Measurements from ENCODE around the gene PTPRD. TPM values are rescaled to one million over a fixed set of nuclear protein-coding genes. Genes with fewer than 3 reads are reported as not detected.
A peak's percentile ranks its signal among the peaks of the same experiment; 100 is the strongest.

The PTPRD gene
- total RNA-seq, 1 donor, result 11.5 TPM

GRCh38 chr9:9920425-9921060, 692.3 kb downstream of the PTPRD start:
- no peak for TF ChIP-seq CTCF (IDR thresholded peaks at IDR 0.05; ENCODE audit: insufficient read depth, low read length)
- no peak for DNase-seq (ENCODE audit: low read depth)
- H3K4me3 ChIP-seq (ENCODE audit: low read depth, low read length), result no peak overlapping the region

GRCh38 chr9:9919174-9919775, 693.5 kb downstream of the PTPRD start:
- TF ChIP-seq CTCF (IDR thresholded peaks at IDR 0.05; ENCODE audit: insufficient read depth, low read length), result peak; percentile 0
- H3K4me3 ChIP-seq (ENCODE audit: low read depth, low read length), result no peak overlapping the region
- no peak for DNase-seq (ENCODE audit: low read depth)

GRCh38 chr9:9917400-9917799, 695.4 kb downstream of the PTPRD start:
- H3K4me3 ChIP-seq (ENCODE audit: low read depth, low read length), result no peak overlapping the region
- no peak for TF ChIP-seq CTCF (IDR thresholded peaks at IDR 0.05; ENCODE audit: insufficient read depth, low read length)
- no peak for DNase-seq (ENCODE audit: low read depth)

- H3K4me3 ChIP-seq (ENCODE audit: low read depth, low read length), result no peak overlapping the region
- TF ChIP-seq CTCF (IDR thresholded peaks at IDR 0.05; ENCODE audit: insufficient read depth, low read length), result no peak
- DNase-seq (ENCODE audit: low read depth), result no peak
These were observed 698.6 kb downstream of the PTPRD start for GRCh38 chr9:9914174-9914573.

GRCh38 chr9:9913276-9913832, 699.4 kb downstream of the PTPRD start:
- H3K4me3 ChIP-seq (ENCODE audit: low read depth, low read length), result no peak overlapping the region
- no peak for DNase-seq (ENCODE audit: low read depth)
- no peak for TF ChIP-seq CTCF (IDR thresholded peaks at IDR 0.05; ENCODE audit: insufficient read depth, low read length)

- no peak for DNase-seq (ENCODE audit: low read depth)
- H3K4me3 ChIP-seq (ENCODE audit: low read depth, low read length), result no peak overlapping the region
These were observed 700.3 kb downstream of the PTPRD start for GRCh38 chr9:9912459-9912858.

More at GRCh38 chr9:9912459-9912858, 700.3 kb downstream of the PTPRD start:
- peak; percentile 11 for TF ChIP-seq CTCF (IDR thresholded peaks at IDR 0.05; ENCODE audit: insufficient read depth, low read length)
